BLaER1 (cell line): ENCODE measurements around the gene SCUBE3.

ENCODE experiments used
- H3K27ac ChIP-seq: shearing (Covaris generic); formaldehyde crosslinking; 2 replicates; pipeline ENCODE4 v1.8.1; 2022
- H3K27me3 ChIP-seq: shearing (Covaris generic); formaldehyde crosslinking; 2 replicates; pipeline ENCODE4 v1.8.1; 2022
- H3K36me3 ChIP-seq: shearing (Covaris generic); formaldehyde crosslinking; 2 replicates; pipeline ENCODE4 v1.8.1; 2022
- H3K4me1 ChIP-seq: shearing (Covaris generic); formaldehyde crosslinking; 2 replicates; pipeline ENCODE4 v1.8.1; 2022
- H3K4me2 ChIP-seq: shearing (Covaris generic); formaldehyde crosslinking; 2 replicates; pipeline ENCODE4 v1.8.1; 2022
- H3K4me3 ChIP-seq: shearing (Covaris generic); formaldehyde crosslinking; 2 replicates; pipeline ENCODE4 v1.8.1; 2022
- H3K9ac ChIP-seq: shearing (Covaris generic); formaldehyde crosslinking; 2 replicates; pipeline ENCODE4 v1.8.1; 2022
- H3K9me3 ChIP-seq: shearing (Covaris generic); formaldehyde crosslinking; 2 replicates; pipeline ENCODE4 v1.8.1; 2022
- H4K20me1 ChIP-seq: shearing (Covaris generic); formaldehyde crosslinking; 2 replicates; pipeline ENCODE4 v1.8.1; 2022
- Cebpa-rat ChIP-seq: shearing (Covaris generic); IDR thresholded peaks from 2 replicates; pipeline ENCODE4 v1.8.1; 2022

SCUBE3 gene

DNA sequence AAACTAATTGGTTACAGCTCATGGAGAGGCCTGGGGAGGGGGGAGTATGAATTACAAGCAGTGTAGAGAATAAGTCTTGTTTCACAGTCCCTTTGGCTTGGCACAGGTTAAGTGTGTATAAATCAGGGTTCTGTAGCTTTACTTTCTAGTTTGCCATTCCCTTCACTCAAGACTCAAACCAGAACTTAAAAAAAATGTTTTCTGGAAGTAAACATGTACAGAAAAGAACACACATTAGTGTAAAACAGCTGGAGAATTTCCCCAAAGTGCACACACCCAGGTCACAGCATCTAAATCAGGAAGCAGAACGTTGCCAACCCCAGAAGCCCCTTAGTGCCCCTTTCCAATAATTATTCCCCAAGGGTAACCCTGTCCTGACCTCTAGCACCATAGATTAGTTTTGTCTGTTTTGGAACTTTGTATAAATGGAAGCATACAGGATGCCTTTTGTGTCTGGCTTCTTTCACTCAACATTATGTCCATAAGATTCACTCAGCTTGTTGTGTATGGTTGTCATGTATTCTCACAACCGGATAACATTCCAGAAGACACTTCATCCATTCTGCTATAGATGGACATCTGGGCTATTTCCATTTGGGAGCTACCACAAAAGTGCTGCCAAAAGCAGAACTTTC lies 33.7 kb upstream of the SCUBE3 start:
- TF ChIP-seq Cebpa-rat = no peak
- H3K4me3 ChIP-seq = no peak overlapping the region
- H3K9ac ChIP-seq = no peak overlapping the region
- H3K27me3 ChIP-seq = no peaks in the 10 kb centered on the region
- no peaks in the 10 kb centered on the region for H3K36me3 ChIP-seq
- H3K4me2 ChIP-seq = no peak overlapping the region
- H4K20me1 ChIP-seq = no peaks in the 10 kb centered on the region
- peaks cover 10% of the 10 kb centered on the region for H3K4me1 ChIP-seq
- no peaks in the 10 kb centered on the region for H3K9me3 ChIP-seq
- no peak overlapping the region for H3K27ac ChIP-seq

DNA sequence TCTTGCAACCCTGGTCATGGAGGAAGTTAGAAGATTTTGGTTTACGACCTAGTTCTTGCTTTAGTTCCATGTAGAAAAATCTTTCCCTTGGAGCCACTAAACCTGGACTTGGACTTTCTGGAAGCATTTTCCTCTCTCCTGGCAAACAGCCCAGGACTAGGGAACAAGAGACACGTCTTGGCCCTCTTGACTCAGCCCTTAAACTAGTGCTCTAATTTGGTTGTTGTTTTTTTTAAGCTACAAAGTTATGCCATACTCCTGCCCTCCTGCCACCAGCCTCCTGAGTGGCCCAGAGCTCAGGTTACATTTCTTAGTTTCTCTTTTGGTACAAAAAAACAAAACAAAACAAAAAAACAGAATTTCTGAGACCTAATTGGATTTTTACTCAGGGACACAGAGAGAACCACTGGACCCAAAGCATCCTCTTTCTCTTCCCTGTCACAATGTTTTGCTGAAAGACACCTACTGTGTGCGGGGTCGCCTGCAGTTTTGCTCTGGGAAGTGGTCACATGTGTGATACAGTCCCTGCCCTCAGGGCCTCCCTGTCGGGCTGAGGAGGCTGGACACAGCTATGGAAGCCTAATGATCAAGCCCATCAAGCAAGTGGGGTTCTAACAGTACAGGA lies 32.3 kb upstream of the SCUBE3 start:
- Histone ChIP-seq H3K27ac (no peak overlapping the region), H3K27me3 (no peaks in the 10 kb centered on the region), H3K36me3 (no peaks in the 10 kb centered on the region), H3K4me3 (no peak overlapping the region), H4K20me1 (no peaks in the 10 kb centered on the region), H3K9me3 (no peaks in the 10 kb centered on the region), H3K9ac (no peak overlapping the region), H3K4me1 (peaks cover 10% of the 10 kb centered on the region), H3K4me2 (no peak overlapping the region)
- TF ChIP-seq Cebpa-rat = no peak

DNA sequence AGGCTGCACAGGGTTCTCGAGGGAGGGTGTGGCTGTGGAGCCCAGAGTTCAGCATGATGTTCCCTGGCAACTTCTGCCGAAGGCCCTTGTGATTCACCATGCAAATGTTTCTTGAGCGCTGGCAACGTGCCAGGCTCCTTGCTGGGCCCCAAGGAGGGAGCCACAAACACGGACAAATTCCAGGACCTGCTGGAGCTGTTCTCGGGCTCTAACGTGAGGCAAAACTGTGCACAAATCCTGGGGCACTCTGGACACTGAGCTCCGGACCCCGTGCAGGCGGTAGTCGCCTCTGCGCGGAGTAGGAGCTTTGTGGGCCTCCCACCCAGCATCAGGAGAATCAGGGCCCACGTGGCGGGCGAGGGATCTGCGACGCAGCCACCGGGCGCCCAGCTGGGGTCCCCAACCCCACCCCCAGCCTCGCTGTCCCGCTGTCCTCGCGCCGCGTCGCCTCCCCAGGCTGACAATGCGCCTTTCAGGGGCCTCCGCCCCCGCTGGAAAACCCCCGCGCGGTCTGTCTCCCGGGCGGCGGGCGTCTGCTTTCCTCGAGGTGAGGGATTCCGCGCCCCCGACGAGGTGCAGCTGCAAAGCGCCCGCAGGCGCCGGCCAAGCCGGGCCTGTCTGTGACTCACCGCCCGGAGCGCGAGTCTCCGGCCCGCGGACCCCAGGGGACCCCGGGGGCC lies 31.7 kb upstream of the SCUBE3 start:
- no peaks in the 10 kb centered on the region for H3K9me3 ChIP-seq
- no peak overlapping the region for H3K4me2 ChIP-seq
- no peak overlapping the region for H3K4me3 ChIP-seq
- no peak overlapping the region for H3K27ac ChIP-seq
- peaks cover 10% of the 10 kb centered on the region for H3K4me1 ChIP-seq
- no peak overlapping the region for H3K9ac ChIP-seq
- H4K20me1 ChIP-seq = no peaks in the 10 kb centered on the region
- no peak for TF ChIP-seq Cebpa-rat
- H3K27me3 ChIP-seq = no peaks in the 10 kb centered on the region
- no peaks in the 10 kb centered on the region for H3K36me3 ChIP-seq

DNA sequence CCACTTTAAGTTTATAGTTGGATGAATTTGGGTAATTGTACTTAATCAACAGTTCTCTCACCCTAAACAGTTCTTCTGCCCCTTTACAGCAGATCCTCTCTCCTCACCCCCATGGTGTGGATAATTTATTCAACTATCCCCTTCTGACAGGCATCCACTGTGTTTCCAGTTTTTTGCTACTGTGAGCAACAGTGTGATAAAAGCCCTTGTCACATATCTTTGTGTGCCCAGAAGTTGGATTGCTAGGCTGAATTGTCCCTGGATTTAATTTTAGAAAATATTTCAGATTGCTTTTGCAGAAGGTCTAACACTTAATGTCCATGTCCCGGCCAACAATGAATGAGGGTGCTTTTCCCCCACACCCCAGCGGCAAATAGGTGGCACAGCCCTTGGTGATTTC lies 30.5 kb upstream of the SCUBE3 start:
- H3K9ac ChIP-seq = no peak overlapping the region
- H4K20me1 ChIP-seq = no peaks in the 10 kb centered on the region
- H3K9me3 ChIP-seq = no peaks in the 10 kb centered on the region
- no peak overlapping the region for H3K4me2 ChIP-seq
- H3K27me3 ChIP-seq = no peaks in the 10 kb centered on the region
- H3K27ac ChIP-seq = no peak overlapping the region
- no peaks in the 10 kb centered on the region for H3K36me3 ChIP-seq
- H3K4me1 ChIP-seq = peaks cover 10% of the 10 kb centered on the region
- no peak overlapping the region for H3K4me3 ChIP-seq
- no peak for TF ChIP-seq Cebpa-rat

DNA sequence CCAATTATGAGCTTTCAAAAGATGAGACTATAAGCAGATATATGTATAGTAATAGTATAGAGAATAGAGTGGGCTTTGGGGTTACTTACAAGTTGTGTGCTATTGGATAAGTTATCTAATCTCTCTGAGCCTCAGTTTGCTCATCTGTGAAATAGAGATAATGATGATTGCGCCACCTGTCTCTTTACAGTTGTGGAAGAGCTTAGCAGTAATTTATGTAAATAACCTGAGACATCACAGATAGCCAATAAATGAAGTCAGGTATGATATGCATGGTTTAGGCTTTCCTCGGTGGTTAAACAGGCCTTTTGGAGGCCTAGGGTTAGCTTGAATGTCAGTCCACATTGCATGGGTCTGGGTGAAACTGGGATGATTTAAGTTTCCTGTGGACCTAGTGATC lies 29.8 kb upstream of the SCUBE3 start:
- no peaks in the 10 kb centered on the region for H3K9me3 ChIP-seq
- no peak overlapping the region for H3K9ac ChIP-seq
- no peak overlapping the region for H3K4me2 ChIP-seq
- H3K36me3 ChIP-seq = no peaks in the 10 kb centered on the region
- H3K27me3 ChIP-seq = no peaks in the 10 kb centered on the region
- H3K4me1 ChIP-seq = peaks cover 6% of the 10 kb centered on the region
- no peak for TF ChIP-seq Cebpa-rat
- no peak overlapping the region for H3K4me3 ChIP-seq
- no peaks in the 10 kb centered on the region for H4K20me1 ChIP-seq
- no peak overlapping the region for H3K27ac ChIP-seq

DNA sequence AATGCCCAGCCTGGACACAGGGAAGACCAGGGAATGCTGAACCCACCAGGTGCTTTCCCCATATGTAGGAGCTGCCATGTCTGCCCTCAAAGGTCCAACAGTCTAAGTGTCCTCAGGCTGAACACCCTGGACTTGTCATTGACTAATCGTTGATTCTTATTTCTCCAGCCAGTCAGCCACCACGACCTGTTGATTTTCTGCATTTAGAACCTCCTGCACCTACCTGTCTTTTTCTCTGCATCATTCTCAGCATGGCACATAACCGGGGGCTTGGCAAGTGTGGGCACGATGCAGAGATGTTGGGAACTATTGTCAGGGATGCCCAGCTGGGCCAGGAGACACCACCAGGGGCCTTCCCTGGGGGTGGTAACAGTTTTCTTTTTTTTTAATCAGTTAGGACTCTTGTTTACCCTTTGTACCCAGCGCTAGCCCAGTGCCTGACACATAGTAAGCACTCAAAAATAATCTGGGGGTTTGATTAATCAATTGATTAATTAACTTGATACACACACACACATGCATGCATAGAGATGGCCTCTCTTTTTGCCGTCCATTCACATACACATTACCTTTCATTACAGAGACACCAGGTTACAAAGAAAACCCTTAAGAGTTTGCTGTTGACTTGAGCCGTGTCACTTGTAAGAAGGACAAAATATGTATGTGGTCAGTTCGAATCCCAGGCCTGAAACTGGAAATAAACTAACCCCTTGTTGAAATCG lies 29.0 kb upstream of the SCUBE3 start:
- H3K4me2 ChIP-seq = no peak overlapping the region

DNA sequence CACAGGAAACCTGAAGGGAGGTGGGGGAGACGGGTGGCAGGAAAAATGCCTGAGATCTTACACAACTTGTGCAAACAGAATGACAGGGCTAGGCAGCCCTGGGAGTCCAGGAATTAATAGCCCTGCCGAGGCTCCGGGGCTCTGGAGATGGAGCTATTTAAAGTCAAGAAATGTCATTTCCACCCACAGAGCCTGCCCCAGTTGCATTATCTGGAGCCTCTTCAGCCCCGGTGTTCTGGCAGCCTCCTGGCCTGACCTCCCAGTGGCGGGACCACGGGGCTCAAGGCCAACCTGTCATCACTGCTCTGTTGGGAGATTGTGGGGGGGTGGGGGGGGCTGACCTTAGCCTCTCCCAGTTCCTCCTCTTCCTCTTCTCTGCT lies 28.5 kb upstream of the SCUBE3 start:
- Histone ChIP-seq H3K27me3 (no peaks in the 10 kb centered on the region), H3K27ac (no peak overlapping the region), H3K4me3 (no peak overlapping the region), H3K9me3 (no peaks in the 10 kb centered on the region), H3K4me2 (no peak overlapping the region), H4K20me1 (no peaks in the 10 kb centered on the region), H3K36me3 (no peaks in the 10 kb centered on the region), H3K9ac (no peak overlapping the region), H3K4me1 (no peaks in the 10 kb centered on the region)
- TF ChIP-seq Cebpa-rat = no peak

More for the DNA sequence above, 29.0 kb upstream of the SCUBE3 start:
- Histone ChIP-seq H4K20me1 (no peaks in the 10 kb centered on the region), H3K9me3 (no peaks in the 10 kb centered on the region), H3K27ac (no peak overlapping the region), H3K9ac (no peak overlapping the region), H3K27me3 (no peaks in the 10 kb centered on the region), H3K4me1 (no peaks in the 10 kb centered on the region), H3K4me3 (no peak overlapping the region), H3K36me3 (no peaks in the 10 kb centered on the region)
- TF ChIP-seq Cebpa-rat = no peak

DNA sequence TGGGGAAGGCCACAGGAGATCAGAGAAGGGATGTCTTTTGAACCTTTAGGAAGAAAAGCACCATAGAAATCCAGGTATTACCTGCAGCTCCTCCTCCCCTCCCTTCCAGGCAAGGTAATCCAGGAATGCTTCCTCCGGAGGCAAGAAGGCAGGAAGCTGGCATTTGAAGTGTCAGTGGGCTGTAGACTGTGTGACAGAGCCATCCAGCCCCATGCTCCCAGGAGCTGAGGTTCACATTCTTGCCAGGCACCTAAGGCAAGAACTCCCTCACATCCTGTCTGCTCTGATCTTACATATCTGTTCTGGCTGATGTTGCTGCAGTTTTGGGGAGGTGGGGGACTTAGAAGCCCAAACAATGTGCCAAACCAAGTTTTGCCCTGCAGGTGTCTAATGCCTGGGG lies 27.8 kb upstream of the SCUBE3 start:
- TF ChIP-seq Cebpa-rat = no peak
- no peaks in the 10 kb centered on the region for H3K9me3 ChIP-seq
- no peaks in the 10 kb centered on the region for H4K20me1 ChIP-seq
- H3K27me3 ChIP-seq = no peaks in the 10 kb centered on the region
- H3K9ac ChIP-seq = no peak overlapping the region
- no peak overlapping the region for H3K27ac ChIP-seq
- no peaks in the 10 kb centered on the region for H3K36me3 ChIP-seq
- no peak overlapping the region for H3K4me2 ChIP-seq
- no peaks in the 10 kb centered on the region for H3K4me1 ChIP-seq
- H3K4me3 ChIP-seq = no peak overlapping the region

DNA sequence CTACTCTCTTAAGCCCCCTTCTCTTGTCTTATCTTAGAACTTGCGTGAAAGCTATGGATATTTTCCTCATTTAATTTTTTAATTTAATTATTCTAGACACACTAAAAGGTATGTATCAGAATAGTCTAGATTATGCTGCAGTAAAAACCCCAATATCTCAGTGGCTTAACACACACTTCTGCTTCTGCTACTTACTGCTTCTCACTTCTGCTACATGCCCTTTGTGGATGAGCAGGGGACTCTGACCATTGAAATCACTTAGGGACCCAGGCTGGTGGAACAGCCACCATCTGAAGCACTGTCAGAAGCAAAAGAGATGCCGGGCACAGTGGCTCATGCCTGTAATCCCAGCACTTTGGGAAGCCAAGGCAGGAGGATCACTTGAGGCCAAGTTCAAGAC lies 27.2 kb upstream of the SCUBE3 start:
- Histone ChIP-seq H3K4me2 (no peak overlapping the region), H3K9me3 (no peaks in the 10 kb centered on the region), H3K4me3 (no peak overlapping the region), H4K20me1 (no peaks in the 10 kb centered on the region), H3K36me3 (no peaks in the 10 kb centered on the region), H3K9ac (no peak overlapping the region), H3K4me1 (no peaks in the 10 kb centered on the region), H3K27ac (no peak overlapping the region), H3K27me3 (no peaks in the 10 kb centered on the region)
- no peak for TF ChIP-seq Cebpa-rat

DNA sequence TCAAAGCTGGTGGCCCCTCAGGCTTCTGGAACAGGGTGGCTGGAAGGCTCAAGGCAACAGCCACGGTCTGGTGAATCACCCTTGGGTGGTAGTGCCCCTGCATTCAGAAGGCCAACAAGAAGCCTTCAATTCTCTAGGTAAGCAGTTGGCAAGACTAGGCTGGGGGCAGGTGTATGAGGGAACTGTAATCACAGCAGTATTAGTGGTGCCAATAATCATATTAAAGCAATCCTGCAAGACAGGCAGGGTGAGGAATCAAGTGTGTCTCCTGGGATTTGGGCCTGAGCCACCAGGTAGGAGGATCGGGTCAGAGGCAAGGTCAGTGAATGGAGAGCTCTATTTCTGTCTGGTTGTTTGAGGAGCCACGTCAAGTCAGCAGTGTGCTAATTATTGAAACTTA lies 24.9 kb upstream of the SCUBE3 start:
- H4K20me1 ChIP-seq = no peaks in the 10 kb centered on the region
- TF ChIP-seq Cebpa-rat = no peak
- no peak overlapping the region for H3K4me3 ChIP-seq
- no peaks in the 10 kb centered on the region for H3K9me3 ChIP-seq
- no peak overlapping the region for H3K27ac ChIP-seq
- no peak overlapping the region for H3K4me2 ChIP-seq
- H3K9ac ChIP-seq = no peak overlapping the region
- no peaks in the 10 kb centered on the region for H3K27me3 ChIP-seq
- H3K4me1 ChIP-seq = no peaks in the 10 kb centered on the region
- H3K36me3 ChIP-seq = no peaks in the 10 kb centered on the region
